Stimulated activated CD4-positive, alpha-beta T cell treated with anti-CD3 and anti-CD28 coated beads, Interleukin-12 subunit alpha, Interleukin-12 subunit beta, amount 100 ng/mL, for 24 hours (primary cell): ENCODE results near the gene C2orf49.

Source experiments
- DNase-seq, 2 experiments: peaks; one replicate each; pipeline ENCODE4 v3.0.0-alpha.2; 2020; ENCODE audit warnings: low read depth in 2 of 2

C2orf49 gene

GRCh38 chr2:105383432-105384166 is 46.3 kb downstream of the C2orf49 start:
- no peak for DNase-seq

DNA sequence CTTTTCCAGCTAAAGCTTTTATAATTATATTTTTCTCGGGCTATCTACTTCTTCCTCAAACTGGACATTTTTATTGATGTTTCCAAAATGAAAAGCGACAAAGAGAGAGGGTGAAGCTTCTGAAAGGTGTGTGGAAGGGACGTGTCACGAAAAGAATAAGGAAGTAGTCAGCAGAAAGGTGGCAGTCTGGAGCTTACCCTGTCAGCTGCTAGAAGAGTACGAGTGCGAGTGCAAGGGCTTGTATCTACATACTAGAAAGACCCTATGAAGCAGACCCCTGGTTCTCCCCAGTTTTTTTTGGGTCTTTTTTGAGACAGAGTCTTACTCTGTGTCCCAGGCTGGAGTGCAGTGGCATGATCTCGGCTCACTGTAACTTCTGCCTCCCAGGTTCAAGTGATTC is 46.9 kb downstream of the C2orf49 start:
- no peak for DNase-seq

- DNase-seq = no peak
These were observed 47.5 kb downstream of the C2orf49 start for GRCh38 chr2:105384861-105385260.

DNA sequence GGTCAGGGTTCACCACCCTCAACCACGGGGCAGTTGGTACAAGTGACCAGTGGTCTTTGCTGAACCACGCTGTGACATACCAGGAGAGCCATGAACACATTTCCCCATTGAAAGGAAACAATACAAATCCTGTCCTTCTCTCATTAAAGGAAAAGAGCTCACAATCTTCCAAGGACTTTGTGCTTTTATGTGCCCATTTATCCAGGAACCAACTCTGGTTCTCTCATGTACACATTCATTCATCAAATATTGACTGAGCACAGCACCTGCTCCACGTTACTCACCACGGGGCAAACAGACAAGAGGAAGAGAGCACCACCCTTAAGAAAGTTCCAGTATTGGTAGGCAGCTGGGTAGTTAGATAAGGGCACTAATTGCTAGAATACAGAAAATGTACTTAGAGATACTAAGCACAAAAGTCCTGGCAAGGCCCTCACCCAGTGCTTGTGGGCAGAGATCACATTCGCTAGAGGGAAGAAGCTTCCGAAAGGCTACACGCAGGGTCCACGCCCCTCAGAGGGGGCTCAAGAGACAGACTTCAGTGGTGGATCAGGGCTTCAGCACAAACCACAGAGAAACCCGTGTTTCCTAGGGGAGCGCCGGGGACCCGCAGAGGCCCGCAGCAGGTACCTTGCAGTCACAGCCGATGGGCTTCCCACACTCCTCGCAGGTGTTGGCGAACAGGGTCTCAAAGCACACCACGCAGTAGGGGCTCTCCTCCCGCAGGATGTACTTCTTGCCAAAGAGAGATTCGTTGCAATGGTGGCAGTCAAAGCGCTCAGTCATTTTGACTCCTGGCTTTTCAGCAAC is 48.6 kb downstream of the C2orf49 start:
- DNase-seq = no peak

GRCh38 chr2:105387225-105387624 is 49.9 kb downstream of the C2orf49 start:
- DNase-seq = no peak

DNA sequence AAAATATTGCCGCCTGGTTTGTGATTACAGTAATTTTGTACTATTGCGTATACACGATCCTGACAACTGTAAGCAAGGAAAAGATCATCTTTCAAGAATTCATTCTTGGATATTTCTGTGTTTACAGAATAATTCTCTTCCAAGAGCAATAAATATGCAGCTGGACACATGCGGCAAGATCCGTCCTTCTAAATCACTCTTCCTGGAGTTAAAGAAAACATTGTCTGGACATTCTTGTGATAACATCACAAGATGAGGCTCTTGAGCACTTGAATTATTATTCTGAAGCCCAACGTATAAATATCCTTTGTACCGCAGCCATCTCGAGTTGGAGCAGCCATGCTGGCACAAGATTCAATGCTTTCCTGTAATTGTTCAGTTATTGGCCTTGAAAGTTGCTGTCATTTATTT is 51.6 kb downstream of the C2orf49 start:
- DNase-seq = no peak

GRCh38 chr2:105390454-105390853 is 53.1 kb downstream of the C2orf49 start:
- no peak for DNase-seq

- no peak for DNase-seq
These were observed 53.8 kb downstream of the C2orf49 start for GRCh38 chr2:105391058-105391627.

- no peak for DNase-seq
These were observed 54.7 kb downstream of the C2orf49 start for GRCh38 chr2:105391763-105392662.

DNA sequence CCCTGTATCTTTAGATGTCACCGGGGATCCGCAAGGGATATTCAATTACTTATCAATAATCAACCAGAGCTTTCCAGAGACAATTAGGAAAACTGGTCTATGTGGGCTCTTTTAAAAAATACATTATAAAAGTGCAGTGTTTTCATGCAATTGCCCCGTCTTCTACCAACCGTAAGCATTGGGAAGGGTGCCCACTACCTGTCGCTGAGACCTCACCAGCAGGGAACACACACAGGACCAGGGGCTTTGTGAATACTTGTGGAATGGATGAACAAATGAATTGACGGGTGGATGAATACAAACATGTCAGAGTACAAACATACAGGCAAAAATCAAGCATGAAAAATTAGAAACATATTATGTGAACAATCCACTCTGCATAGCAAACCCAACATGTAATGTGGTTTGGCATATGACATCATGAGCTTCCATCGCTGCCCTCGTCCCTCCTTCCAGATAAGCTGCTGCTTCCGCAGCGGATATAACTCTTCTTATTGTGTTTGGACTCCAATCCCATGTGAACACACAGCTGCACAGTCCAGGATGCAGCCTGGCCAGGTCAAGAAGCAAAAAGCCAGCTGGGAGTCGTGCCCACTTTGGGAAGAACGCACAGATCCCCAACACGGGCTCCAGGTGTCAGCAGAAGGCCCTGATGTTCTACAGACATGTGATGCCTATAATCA is 56.2 kb downstream of the C2orf49 start:
- DNase-seq = no peak

GRCh38 chr2:105394951-105395611 is 57.7 kb downstream of the C2orf49 start:
- no peak for DNase-seq

DNA sequence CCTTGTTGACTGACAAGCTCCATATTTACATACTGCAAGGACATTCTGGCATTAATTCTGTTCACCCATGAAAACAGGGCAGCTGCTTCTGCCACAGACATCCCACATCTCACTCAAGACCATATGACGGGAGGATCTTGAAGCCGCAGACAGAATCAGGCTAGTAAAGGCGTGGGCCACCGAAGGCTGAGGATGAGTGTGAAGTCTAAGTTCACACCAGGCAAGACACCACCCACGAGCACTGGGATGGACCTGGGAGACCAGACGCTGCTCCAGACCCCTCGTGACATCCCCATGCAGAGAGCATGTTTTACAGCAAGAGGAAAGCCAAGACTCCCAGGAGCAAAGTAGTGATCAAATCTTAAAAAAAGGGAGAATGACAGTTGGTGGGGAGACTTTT is 58.4 kb downstream of the C2orf49 start:
- no peak for DNase-seq

- peak; percentile 13 to 28 for DNase-seq
These were observed 59.1 kb downstream of the C2orf49 start for GRCh38 chr2:105396254-105397024.

- no peak for DNase-seq
These were observed 59.8 kb downstream of the C2orf49 start for GRCh38 chr2:105397025-105397722.

DNA sequence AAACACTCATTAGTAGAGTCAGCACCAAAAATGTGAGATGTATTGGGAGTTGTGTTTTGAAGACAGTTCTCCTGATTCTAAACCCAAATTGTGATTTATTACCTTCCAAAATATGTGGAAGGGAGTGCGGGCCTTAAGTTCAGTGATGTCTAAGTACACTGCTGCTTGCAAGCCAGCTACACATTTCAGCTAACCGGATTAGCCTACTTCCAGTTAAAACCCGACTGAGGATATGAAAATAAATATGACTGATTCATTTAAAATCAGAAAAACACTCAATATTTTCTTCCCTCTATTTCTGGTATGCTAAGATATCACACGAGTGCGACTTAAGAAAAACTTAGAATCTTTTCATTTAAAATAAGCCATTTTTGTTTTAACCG is 60.6 kb downstream of the C2orf49 start:
- DNase-seq = no peak

DNA sequence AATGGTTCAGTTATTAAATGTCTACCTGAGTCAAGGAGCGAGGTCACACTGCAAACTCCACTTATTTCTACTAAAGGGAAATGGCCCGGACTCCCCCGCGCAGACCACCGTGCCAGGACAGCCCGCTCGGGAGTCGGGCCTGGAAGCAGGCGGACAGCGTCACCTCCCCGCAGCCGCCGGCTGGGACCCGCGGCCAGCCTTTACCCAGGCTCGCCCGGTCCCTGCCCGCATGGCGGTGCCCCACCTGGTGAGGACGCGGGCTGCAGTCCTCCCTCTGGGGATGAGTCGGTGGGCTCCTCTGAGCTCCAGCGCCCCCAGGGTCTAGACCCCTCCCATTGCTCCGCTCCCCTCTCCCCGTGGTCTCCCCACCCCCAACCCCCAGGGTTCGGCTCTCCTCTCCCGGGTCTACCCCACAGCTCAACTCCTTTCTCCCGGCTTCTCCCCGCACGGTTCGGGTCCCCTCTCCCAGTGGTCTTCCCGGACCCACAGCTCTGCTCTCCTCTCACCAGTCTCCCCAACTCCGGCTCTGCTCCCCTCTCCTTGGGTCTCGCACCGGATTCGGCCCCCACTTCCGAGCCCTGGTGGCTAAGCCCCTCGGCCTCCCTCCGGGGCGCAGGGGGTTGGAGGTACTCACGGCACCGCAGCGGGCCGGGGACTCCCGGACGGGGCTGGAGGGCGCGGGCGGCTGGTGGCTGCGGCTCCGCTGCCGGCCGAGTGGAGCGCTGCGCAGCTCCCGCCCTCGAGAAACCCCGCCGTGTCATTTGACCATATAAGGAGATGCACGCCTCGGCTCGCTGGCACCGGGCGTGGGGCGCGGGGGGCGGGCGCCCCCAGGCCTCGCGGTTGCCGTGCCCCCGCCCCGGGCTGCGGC is 61.2 kb downstream of the C2orf49 start, which contains the start of gene FHL2:
FHL2 (minus strand) TSS at position 716 of the 871 bp plus-strand sequence. CDS start 12,535 bp downstream, outside the sequence.
- peak; percentile 51 to 58 for DNase-seq
